HUES64 (cell line): ENCODE measurements around the gene SH3RF3.

Experiments used
- H3K27ac ChIP-seq: 2 replicates; pipeline ENCODE4 v1.7.0; 2013; ENCODE audit warnings: low read depth, low read length, inconsistent platforms
- H3K27me3 ChIP-seq: 2 replicates; pipeline ENCODE4 v1.6.1; 2013; ENCODE audit warnings: mild to moderate bottlenecking, low read length; ENCODE audit not compliant: insufficient read depth
- H3K36me3 ChIP-seq: 2 replicates; pipeline ENCODE4 v1.6.1; 2013; ENCODE audit warnings: mild to moderate bottlenecking, low read length; ENCODE audit not compliant: insufficient read depth
- H3K4me1 ChIP-seq: 2 replicates; pipeline ENCODE4 v1.6.1; 2013; ENCODE audit warnings: mild to moderate bottlenecking, low read length, moderate library complexity; ENCODE audit not compliant: insufficient read depth
- H3K4me3 ChIP-seq: 2 replicates; pipeline ENCODE4 v1.5.1; 2013; ENCODE audit warnings: mild to moderate bottlenecking, low read length, moderate library complexity
- H3K9ac ChIP-seq: 2 replicates; pipeline ENCODE4 v1.6.1; 2013; ENCODE audit warnings: mild to moderate bottlenecking, low read depth, low read length
- H3K9me3 ChIP-seq: 2 replicates; pipeline ENCODE4 v1.6.1; 2013; ENCODE audit warnings: low read depth, low read length; ENCODE audit not compliant: insufficient read depth
- WGBS: fragments of 150-250, 120-280 bp; methylation state at CpG from one replicate; pipeline ENCODE4 v1.1.7; 2013; ENCODE audit warnings: missing lambda C conversion rate; 5-methylcytosine and 5-hydroxymethylcytosine counted together

SH3RF3 gene

GRCh38 chr2:109434351-109434750 lies 305.3 kb downstream of the SH3RF3 start:
- no peak overlapping the region for H3K9ac ChIP-seq
- H3K4me3 ChIP-seq, result no peak overlapping the region
- no peaks in the 10 kb centered on the region for H3K36me3 ChIP-seq
- no peak overlapping the region for H3K27ac ChIP-seq
- H3K4me1 ChIP-seq, result no peaks in the 10 kb centered on the region
- whole genome bisulfite sequencing, result 89% methylated on average over 9 of the region's 9 CpGs
- H3K9me3 ChIP-seq, result no peaks in the 10 kb centered on the region
- H3K27me3 ChIP-seq, result no peaks in the 10 kb centered on the region

GRCh38 chr2:109435066-109435690 lies 306.2 kb downstream of the SH3RF3 start:
- Histone ChIP-seq H3K9ac (no peak overlapping the region), H3K27me3 (no peaks in the 10 kb centered on the region), H3K27ac (no peak overlapping the region), H3K4me1 (no peaks in the 10 kb centered on the region), H3K36me3 (no peaks in the 10 kb centered on the region), H3K4me3 (no peak overlapping the region), H3K9me3 (no peaks in the 10 kb centered on the region)
- 95% methylated on average over 11 of the region's 11 CpGs for WGBS

- Histone ChIP-seq H3K4me1 (no peaks in the 10 kb centered on the region), H3K36me3 (no peaks in the 10 kb centered on the region), H3K27ac (no peak overlapping the region), H3K4me3 (no peak overlapping the region), H3K27me3 (no peaks in the 10 kb centered on the region), H3K9me3 (peaks cover under 1% of the 10 kb centered on the region; the same call in 1 of the 2 replicates), H3K9ac (no peak overlapping the region)
- WGBS, result 94% methylated on average over 13 of the region's 13 CpGs
Observed at GRCh38 chr2:109435901-109436598, 307.0 kb downstream of the SH3RF3 start.

GRCh38 chr2:109436610-109437225 lies 307.7 kb downstream of the SH3RF3 start:
- no peaks in the 10 kb centered on the region for H3K36me3 ChIP-seq
- no peaks in the 10 kb centered on the region for H3K27me3 ChIP-seq
- H3K4me1 ChIP-seq, result no peaks in the 10 kb centered on the region
- no peak overlapping the region for H3K27ac ChIP-seq
- H3K9me3 ChIP-seq, result peaks cover 7% of the 10 kb centered on the region; the same call in 1 of the 2 replicates
- H3K9ac ChIP-seq, result no peak overlapping the region
- no peak overlapping the region for H3K4me3 ChIP-seq
- WGBS, result 81% methylated on average over 15 of the region's 15 CpGs

- Histone ChIP-seq H3K9me3 (peaks cover 10% of the 10 kb centered on the region; the same call in 1 of the 2 replicates), H3K27ac (no peak overlapping the region), H3K9ac (no peak overlapping the region), H3K4me1 (no peaks in the 10 kb centered on the region), H3K4me3 (no peak overlapping the region), H3K36me3 (no peaks in the 10 kb centered on the region), H3K27me3 (no peaks in the 10 kb centered on the region)
- 86% methylated on average over 15 of the region's 15 CpGs for WGBS
Observed at GRCh38 chr2:109437325-109438090, 308.5 kb downstream of the SH3RF3 start.

GRCh38 chr2:109438146-109438545 lies 309.1 kb downstream of the SH3RF3 start:
- H3K36me3 ChIP-seq, result no peaks in the 10 kb centered on the region
- H3K27me3 ChIP-seq, result no peaks in the 10 kb centered on the region

GRCh38 chr2:109438773-109439389 lies 309.9 kb downstream of the SH3RF3 start:
- no peak overlapping the region for H3K9ac ChIP-seq
- no peaks in the 10 kb centered on the region for H3K36me3 ChIP-seq
- WGBS, result 89% methylated on average over 8 of the region's 8 CpGs
- H3K4me1 ChIP-seq, result no peaks in the 10 kb centered on the region
- H3K27me3 ChIP-seq, result no peaks in the 10 kb centered on the region
- H3K27ac ChIP-seq, result no peak overlapping the region
- H3K4me3 ChIP-seq, result no peak overlapping the region
- H3K9me3 ChIP-seq, result peaks cover 23% of the 10 kb centered on the region

More at GRCh38 chr2:109438146-109438545, 309.1 kb downstream of the SH3RF3 start:
- Histone ChIP-seq H3K4me3 (no peak overlapping the region), H3K4me1 (no peaks in the 10 kb centered on the region), H3K9ac (no peak overlapping the region), H3K27ac (no peak overlapping the region), H3K9me3 (peaks cover 16% of the 10 kb centered on the region)
- WGBS, result 91% methylated on average over 1 of the region's 1 CpG

- Histone ChIP-seq H3K36me3 (no peaks in the 10 kb centered on the region), H3K27ac (no peak overlapping the region), H3K27me3 (no peaks in the 10 kb centered on the region), H3K4me3 (no peak overlapping the region), H3K9ac (no peak overlapping the region), H3K9me3 (peaks cover 29% of the 10 kb centered on the region), H3K4me1 (no peaks in the 10 kb centered on the region)
- 82% methylated on average over 4 of the region's 4 CpGs for WGBS
Observed at GRCh38 chr2:109439390-109439786, 310.4 kb downstream of the SH3RF3 start.

GRCh38 chr2:109439986-109440385 lies 311.0 kb downstream of the SH3RF3 start:
- no peaks in the 10 kb centered on the region for H3K4me1 ChIP-seq
- no peak overlapping the region for H3K27ac ChIP-seq
- no peak overlapping the region for H3K9ac ChIP-seq
- no peaks in the 10 kb centered on the region for H3K36me3 ChIP-seq
- H3K9me3 ChIP-seq, result peaks cover 34% of the 10 kb centered on the region
- H3K4me3 ChIP-seq, result no peak overlapping the region
- H3K27me3 ChIP-seq, result no peaks in the 10 kb centered on the region
- WGBS, result 91% methylated on average over 7 of the region's 7 CpGs

- H3K27ac ChIP-seq, result no peak overlapping the region
- no peaks in the 10 kb centered on the region for H3K27me3 ChIP-seq
- no peaks in the 10 kb centered on the region for H3K4me1 ChIP-seq
- 84% methylated on average over 4 of the region's 4 CpGs for WGBS
- H3K36me3 ChIP-seq, result no peaks in the 10 kb centered on the region
- no peak overlapping the region for H3K4me3 ChIP-seq
- H3K9me3 ChIP-seq, result peaks cover 41% of the 10 kb centered on the region
- no peak overlapping the region for H3K9ac ChIP-seq
Observed at GRCh38 chr2:109440499-109441156, 311.6 kb downstream of the SH3RF3 start.
